ENCODE measurements around the gene SLC13A5.

DNA sequence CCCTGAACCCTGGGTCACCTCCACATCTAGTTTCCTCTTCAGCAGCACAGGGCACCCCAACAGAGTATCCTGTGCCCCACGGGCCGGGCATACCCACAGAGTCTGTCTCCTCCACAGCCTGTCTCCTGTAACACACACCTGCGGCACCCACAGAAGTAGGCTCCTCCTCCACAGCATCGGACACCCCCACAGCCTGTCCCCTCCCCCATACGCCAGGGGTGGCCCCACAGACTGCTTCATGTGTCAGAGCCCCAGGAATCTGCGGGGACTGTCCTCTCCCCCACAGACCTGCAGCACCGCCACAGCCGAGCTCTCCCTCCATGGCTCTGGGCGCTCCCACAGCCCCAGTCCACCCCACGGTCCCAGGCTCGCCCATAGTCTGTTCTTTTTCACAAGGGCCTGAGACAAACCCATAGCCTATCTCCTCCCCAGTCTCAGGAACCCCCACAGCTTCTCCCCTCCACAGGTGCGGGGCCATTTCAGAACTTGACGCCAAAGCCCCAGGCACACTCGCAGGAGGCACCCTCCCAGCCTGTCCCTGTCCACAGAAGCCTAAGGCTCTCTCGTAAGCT is 74.1 kb downstream of the SLC13A5 start:
- TF ChIP-seq POLR2A (IDR thresholded peaks at IDR 0.05): no peak
- TF ChIP-seq CTCF (IDR thresholded peaks at IDR 0.05): no peak
- TF ChIP-seq POLR2AphosphoS5 (IDR thresholded peaks at IDR 0.05): no peak
- no peak for TF ChIP-seq EP300 (IDR thresholded peaks at IDR 0.05)
